ENCODE results near the gene PRPF40B.
"Not testable (repeated sequence)": the region's sequence is repeated elsewhere in the genome, so short reads cannot be mapped to it uniquely, and the experiment has no call there.

PRPF40B gene

GRCh38 chr12:49609875-49610154 is 13.5 kb upstream of the PRPF40B start:
- no peak for DNase-seq

DNA sequence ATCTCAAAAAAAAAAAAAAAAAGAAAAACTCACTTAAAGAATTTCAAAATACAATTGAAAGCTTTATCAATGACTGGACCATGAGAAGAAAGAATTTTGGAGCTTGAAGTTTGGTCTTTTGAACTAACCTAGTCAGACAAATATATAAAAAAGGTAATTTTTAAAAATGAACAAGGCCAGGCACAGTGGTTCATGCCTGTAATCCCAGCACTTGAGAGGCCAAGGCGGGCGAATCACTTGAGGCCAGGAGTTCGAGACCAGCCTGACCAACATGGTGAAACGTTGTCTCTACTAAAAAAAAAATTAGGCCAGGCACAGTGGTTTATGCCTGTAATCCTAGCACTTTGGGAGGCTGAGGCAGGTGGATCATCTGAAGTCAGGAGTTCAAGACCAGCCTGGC is 12.6 kb upstream of the PRPF40B start:
- not testable (repeated sequence) for DNase-seq

DNA sequence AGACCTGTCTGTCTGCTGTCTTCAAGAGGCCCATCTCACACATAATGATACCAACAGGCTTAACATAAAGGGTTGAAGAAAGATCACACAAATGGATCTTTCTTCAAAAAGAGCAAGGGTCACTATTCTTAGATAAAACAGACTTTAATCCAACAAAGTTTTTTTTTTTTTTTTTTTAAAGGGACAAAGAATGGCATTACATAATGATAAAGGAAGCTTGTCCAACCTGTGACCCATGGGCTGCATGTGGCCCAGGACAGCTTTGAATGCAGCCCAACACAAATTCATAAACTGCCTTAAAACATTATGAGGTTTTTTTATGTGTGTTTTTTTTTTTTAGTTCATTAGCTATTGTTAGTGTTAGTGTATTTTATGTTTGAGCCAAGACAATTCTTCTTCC is 11.2 kb upstream of the PRPF40B start:
- no peak for DNase-seq

- no peak for DNase-seq
Measured at GRCh38 chr12:49615725-49616124, 7.6 kb upstream of the PRPF40B start.

GRCh38 chr12:49616533-49617219 is 6.7 kb upstream of the PRPF40B start:
- DNase-seq, result no peak

DNA sequence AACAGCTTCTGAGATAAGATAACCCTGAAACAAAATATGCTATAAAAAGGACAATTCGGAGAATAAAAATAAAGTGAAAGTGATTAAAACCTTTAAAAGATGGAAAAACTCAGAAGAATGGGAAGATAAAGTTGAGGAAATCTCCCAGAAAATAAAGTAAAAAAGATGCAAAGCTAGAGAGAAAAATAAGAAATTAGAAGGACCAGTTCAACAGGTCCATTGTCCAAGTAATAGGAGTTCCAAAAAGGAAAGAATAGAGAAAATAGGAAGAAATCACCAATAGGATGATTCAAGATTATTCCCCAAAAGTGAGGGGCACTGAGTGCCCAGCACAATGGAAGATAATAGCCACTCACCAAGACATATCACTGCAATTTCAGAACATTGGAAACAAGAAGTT is 4.8 kb upstream of the PRPF40B start:
- no peak for DNase-seq

- DNase-seq, result no peak
Measured at GRCh38 chr12:49619286-49619685, 4.1 kb upstream of the PRPF40B start.

DNA sequence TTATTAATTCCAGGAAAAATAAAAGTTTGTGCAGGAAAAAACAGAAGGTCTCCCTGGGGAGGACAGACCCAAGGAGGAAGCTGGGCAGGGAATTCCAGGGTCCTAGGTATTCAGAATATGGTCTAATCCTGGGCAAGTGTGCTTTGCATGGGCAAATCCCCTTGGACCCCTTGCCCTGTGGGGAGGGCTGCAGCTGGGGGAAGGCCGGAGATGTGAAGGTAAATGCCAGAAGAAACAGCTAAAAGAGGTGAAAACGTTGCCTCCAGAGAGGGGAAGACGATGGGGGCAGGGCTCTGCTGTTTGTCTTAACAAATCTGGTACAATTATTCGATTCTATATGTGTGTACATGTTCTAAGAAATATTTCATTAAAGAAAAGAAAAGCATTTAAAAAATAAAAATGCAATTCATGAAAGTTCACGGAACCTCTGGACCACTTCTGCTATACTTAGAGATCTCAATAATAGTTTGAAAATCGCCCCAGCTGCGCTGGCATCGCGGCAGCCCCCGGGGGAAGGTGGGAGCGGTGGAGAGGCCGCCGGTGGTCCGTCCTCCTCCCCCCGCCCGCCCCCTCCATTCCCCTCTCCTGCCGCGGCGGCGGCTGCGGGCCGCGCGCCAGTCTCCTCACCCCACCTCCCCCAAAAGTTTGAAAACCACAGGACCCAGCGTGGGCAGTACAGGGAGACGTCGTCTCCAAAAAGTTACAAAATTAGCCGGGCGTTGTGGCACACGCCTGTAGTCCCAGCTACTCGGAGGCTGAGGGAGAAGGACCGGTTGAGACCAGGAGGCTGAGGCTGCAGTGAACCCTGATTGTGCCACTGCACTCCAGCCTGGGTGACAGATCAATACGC is 1.5 kb upstream of the PRPF40B start:
- no peak for DNase-seq

GRCh38 chr12:49622501-49623141 is 740 bp upstream of the PRPF40B start:
- no peak for DNase-seq

DNA sequence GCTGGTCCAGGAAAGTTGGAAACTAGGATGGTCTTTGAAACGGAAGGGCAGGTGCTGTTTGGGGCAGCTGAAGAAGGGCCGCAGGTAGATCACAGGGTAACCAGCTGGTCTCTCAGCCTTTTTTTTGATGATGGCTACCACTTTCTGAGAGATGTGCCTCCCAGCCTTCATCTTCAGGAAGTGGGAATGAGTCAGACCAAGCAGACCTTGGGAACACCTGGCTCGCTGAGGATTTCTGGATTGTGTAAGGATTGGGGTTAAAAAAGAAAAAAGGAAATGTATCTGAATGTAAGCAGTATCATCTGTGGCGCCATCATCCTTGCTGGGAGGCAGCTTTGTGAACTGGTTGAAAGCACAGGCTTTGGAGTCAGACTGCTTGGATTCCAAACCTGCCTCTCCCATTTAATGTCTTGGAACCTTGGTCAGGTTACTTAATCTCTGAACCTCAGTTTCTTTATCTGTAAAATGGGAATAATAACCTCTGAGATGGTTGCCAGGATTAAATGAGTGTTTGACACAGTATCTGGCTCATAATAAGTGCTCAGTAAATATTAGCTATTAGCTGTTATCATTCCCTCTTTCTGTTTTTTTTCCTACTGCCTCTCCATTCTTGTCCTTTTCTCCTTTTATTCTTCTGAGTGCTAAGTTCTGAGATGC is 1.7 kb downstream of the PRPF40B start:
- no peak for DNase-seq

- DNase-seq, result no peak
Measured at GRCh38 chr12:49626169-49626835, 2.9 kb downstream of the PRPF40B start.

- no peak for DNase-seq
Measured at GRCh38 chr12:49626836-49627235, 3.5 kb downstream of the PRPF40B start.

- no peak for DNase-seq
Measured at GRCh38 chr12:49627752-49628360, 4.5 kb downstream of the PRPF40B start.

DNA sequence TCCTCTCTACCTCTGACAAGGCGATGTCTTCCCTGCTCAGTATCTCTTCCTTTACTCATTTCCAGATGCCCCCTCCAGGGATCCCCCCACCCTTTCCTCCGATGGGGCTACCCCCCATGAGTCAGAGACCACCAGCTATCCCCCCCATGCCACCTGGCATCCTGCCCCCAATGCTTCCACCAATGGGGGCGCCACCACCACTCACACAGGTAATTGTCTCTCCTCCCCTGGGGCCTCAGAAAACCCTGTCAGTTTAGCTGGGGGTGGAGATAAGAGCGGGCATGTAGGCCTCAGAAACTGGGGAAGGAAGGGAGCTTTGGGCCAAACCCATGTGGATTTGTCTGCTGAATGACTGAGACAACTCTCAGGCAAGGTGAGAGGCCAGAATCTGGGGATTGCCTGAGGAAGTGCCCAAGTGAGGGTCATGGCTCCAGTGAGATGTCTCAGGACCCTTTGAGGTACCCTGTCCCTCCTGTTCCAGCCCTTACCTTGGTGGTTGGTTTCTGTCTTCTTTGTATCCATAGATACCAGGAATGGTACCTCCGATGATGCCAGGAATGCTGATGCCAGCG is 8.1 kb downstream of the PRPF40B start:
- DNase-seq, result no peak

DNA sequence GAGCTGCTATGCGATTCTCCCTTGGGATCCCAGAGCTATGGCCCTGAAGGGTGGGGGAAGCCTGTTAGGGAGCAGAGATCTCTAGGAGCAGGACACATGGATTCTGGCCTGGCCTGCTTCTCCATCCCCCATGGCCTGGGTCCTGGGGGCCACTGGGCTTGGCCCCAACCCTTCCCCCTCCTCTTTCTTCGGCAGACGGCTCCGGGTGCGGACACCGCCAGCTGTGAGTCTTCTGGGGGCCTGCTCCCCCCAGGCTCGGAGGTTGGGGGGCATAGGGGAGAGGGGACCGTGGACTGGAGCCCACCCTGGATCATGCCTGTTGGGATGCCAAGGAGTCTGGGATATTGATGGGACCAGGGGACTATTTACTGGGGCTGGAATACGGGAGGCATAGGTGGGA is 9.0 kb downstream of the PRPF40B start:
- DNase-seq, result no peak

- DNase-seq, result no peak
Measured at GRCh38 chr12:49632986-49633702, 9.8 kb downstream of the PRPF40B start.

DNA sequence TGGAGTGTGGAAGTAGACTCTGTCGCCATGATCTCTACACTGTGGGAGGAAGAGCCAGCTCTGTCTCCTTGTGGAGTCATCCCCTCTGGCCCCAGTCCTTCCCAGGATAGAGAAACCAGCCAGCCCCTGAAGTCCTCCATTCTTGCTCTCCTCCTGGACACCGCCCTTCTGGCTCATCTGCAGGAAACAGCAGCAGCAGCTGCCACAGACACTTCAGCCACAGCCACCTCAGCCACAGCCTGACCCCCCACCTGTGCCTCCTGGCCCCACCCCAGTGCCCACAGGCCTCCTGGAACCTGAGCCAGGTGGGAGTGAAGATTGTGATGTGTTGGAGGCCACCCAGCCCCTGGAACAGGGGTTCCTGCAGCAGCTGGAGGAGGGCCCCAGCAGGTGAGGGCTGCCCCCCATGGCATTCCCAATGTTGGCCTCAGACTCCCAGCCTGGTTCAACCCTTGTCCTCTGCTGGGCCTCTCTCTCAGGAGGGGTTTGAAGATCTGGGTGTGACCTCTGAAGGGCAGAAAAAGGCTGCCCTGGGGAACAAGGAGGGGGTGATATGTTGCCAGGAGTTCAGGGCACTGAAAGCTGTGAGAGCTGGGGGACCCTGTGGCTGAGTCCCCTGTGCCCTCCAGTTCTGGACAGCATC is 10.5 kb downstream of the PRPF40B start:
- no peak for DNase-seq

DNA sequence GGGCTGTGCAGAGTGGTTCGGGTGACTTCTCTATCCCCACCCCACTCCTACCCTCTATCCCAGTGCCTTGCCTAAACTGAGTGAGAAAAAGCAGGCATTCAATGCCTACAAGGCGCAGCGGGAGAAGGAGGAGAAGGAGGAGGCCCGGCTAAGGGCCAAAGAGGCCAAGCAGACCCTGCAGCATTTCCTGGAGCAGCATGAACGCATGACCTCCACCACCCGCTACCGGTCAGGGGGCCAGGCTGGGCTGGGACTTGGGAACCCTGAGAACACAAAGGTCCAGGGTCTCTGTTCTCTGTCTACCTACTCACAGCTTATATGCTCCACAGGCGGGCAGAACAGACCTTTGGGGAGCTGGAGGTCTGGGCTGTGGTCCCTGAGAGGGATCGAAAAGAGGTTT is 11.7 kb downstream of the PRPF40B start:
- DNase-seq, result no peak

GRCh38 chr12:49635656-49636055 is 12.3 kb downstream of the PRPF40B start:
- no peak for DNase-seq

DNA sequence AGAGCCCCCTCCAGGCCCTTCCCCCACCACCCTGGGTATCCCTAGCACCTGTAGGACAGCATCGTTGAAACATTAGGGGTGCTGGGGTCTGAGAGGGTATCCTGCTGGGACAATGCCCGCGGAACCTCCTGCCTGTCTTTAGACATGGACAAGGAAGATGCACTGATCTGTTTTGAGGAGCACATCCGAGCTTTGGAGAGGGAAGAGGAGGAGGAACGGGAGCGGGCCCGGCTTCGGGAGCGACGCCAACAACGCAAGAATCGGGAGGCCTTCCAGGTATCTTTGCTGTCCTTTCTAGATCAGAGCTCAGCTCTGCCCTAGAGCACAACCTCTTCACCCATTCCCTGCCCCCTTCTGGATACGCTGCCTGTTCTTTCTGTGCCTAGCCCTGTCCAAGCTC is 13.2 kb downstream of the PRPF40B start:
- DNase-seq, result no peak

Data from NCI-H1417 treated with DMSO at 0.1 percent for 48 hours (cell line).